ENCODE measurements around the gene GABRG3. TPM values are rescaled to one million over a fixed set of nuclear protein-coding genes. Genes with fewer than 3 reads are reported as not detected.

The GABRG3 gene
- total RNA-seq, 1 donor from 2014 or later: not detected

- Histone ChIP-seq H3K36me3 (ENCODE audit: control insufficient read depth, insufficient read depth, low read length) (no peaks in the 10 kb centered on the region), H3K4me3 (ENCODE audit: low read depth, low read length) (no peak overlapping the region), H3K27me3 (ENCODE audit: control insufficient read depth, insufficient read depth, low read length) (no peaks in the 10 kb centered on the region)
- FAIRE-seq (no peak), DNase-seq (ENCODE audit: low read depth) (no peak)
- no peak for TF ChIP-seq CTCF (IDR thresholded peaks at IDR 0.05; ENCODE audit: insufficient read depth, low read length, severe bottlenecking)
Measured at GRCh38 chr15:27573805-27574485, 603.0 kb downstream of the GABRG3 start.

- FAIRE-seq: no peak
- no peak for DNase-seq (ENCODE audit: low read depth)
- Histone ChIP-seq H3K36me3 (ENCODE audit: control insufficient read depth, insufficient read depth, low read length) (no peaks in the 10 kb centered on the region), H3K4me3 (ENCODE audit: low read depth, low read length) (no peak overlapping the region), H3K27me3 (ENCODE audit: control insufficient read depth, insufficient read depth, low read length) (no peaks in the 10 kb centered on the region)
- TF ChIP-seq CTCF (IDR thresholded peaks at IDR 0.05; ENCODE audit: insufficient read depth, low read length, severe bottlenecking): no peak
Measured at GRCh38 chr15:27574541-27575054, 603.6 kb downstream of the GABRG3 start.

- TF ChIP-seq CTCF (IDR thresholded peaks at IDR 0.05; ENCODE audit: insufficient read depth, low read length, severe bottlenecking): no peak
- FAIRE-seq (no peak), DNase-seq (ENCODE audit: low read depth) (no peak)
- no peaks in the 10 kb centered on the region for H3K36me3 ChIP-seq (ENCODE audit: control insufficient read depth, insufficient read depth, low read length)
- no peak overlapping the region for H3K4me3 ChIP-seq (ENCODE audit: low read depth, low read length)
- no peaks in the 10 kb centered on the region for H3K27me3 ChIP-seq (ENCODE audit: control insufficient read depth, insufficient read depth, low read length)
Measured at GRCh38 chr15:27575521-27575920, 604.5 kb downstream of the GABRG3 start.

- Histone ChIP-seq H3K36me3 (ENCODE audit: control insufficient read depth, insufficient read depth, low read length) (no peaks in the 10 kb centered on the region), H3K4me3 (ENCODE audit: low read depth, low read length) (no peak overlapping the region), H3K27me3 (ENCODE audit: control insufficient read depth, insufficient read depth, low read length) (no peaks in the 10 kb centered on the region)
- FAIRE-seq: no peak
- no peak for DNase-seq (ENCODE audit: low read depth)
- no peak for TF ChIP-seq CTCF (IDR thresholded peaks at IDR 0.05; ENCODE audit: insufficient read depth, low read length, severe bottlenecking)
Measured at GRCh38 chr15:27576576-27576975, 605.6 kb downstream of the GABRG3 start.

GRCh38 chr15:27579738-27580137, 608.8 kb downstream of the GABRG3 start:
- no peak for DNase-seq (ENCODE audit: low read depth)
- no peaks in the 10 kb centered on the region for H3K36me3 ChIP-seq (ENCODE audit: control insufficient read depth, insufficient read depth, low read length)
- H3K27me3 ChIP-seq (ENCODE audit: control insufficient read depth, insufficient read depth, low read length): no peaks in the 10 kb centered on the region
- no peak overlapping the region for H3K4me3 ChIP-seq (ENCODE audit: low read depth, low read length)
- no peak for TF ChIP-seq CTCF (IDR thresholded peaks at IDR 0.05; ENCODE audit: insufficient read depth, low read length, severe bottlenecking)
- FAIRE-seq: peak; percentile 47
